ENCODE results near the gene LIN37.
"Not testable (repeated sequence)": the region's sequence is repeated elsewhere in the genome, so short reads cannot be mapped to it uniquely, and the experiment has no call there.

LIN37 gene

DNA sequence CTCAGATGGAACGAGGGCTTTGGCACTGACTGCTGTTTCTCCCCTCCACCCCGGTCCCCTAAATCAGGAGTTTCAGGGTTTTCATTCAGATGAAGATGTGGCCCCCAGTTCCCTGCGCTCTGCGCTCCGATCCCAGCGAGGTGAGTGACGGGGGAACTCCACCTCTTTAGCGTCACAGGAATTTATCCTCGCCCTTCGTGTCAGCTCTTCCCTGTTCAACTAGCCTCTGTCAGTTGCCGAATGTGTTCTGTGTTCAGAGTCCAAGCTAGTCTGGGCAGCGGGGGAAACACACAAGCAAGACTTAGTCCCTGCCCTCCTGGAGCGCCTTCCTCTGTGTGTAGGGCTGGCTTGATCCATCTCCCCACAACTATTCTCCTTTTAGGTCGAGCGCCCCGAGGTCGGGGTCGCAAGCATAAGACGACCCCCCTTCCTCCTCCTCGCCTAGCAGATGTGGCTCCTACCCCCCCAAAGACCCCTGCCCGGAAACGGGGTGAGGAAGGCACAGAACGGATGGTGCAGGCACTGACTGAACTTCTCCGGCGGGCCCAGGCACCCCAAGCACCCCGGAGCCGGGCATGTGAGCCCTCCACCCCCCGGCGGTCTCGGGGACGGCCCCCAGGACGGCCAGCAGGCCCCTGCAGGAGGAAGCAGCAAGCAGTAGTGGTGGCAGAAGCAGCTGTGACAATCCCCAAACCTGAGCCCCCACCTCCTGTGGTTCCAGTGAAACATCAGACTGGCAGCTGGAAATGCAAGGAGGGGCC lies 28.8 kb upstream of the LIN37 start:
- no peak for DNase-seq (ENCODE audit: low read depth in 4 of 4, low spot score in 1 of 4)

DNA sequence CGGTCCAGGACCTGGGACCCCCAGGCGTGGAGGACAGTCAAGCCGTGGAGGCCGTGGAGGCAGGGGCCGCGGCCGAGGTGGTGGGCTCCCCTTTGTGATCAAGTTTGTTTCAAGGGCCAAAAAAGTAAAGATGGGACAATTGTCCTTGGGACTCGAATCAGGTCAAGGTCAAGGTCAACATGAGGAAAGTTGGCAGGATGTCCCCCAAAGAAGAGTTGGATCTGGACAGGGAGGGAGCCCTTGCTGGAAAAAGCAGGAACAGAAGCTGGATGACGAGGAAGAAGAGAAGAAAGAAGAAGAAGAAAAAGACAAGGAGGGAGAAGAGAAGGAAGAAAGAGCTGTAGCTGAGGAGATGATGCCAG lies 28.2 kb upstream of the LIN37 start:
- no peak for DNase-seq (ENCODE audit: low read depth in 4 of 4, low spot score in 1 of 4)

DNA sequence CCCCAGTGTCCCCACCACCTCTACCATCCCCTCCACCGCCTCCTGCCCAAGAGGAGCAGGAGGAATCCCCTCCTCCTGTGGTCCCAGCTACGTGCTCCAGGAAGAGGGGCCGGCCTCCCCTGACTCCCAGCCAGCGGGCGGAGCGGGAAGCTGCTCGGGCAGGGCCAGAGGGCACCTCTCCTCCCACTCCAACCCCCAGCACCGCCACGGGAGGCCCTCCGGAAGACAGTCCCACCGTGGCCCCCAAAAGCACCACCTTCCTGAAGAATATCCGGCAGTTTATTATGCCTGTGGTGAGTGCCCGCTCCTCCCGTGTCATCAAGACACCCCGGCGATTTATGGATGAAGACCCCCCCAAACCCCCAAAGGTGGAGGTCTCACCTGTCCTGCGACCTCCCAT lies 27.7 kb upstream of the LIN37 start:
- no peak for DNase-seq (ENCODE audit: low read depth in 4 of 4, low spot score in 1 of 4)

- no peak for DNase-seq (ENCODE audit: low read depth in 4 of 4, low spot score in 1 of 4)
These were observed 27.0 kb upstream of the LIN37 start for GRCh38 chr19:35721374-35721773.

GRCh38 chr19:35722461-35722860 lies 25.9 kb upstream of the LIN37 start:
- no peak for DNase-seq (ENCODE audit: low read depth in 4 of 4, low spot score in 1 of 4)

- no peak for DNase-seq (ENCODE audit: low read depth in 4 of 4, low spot score in 1 of 4)
These were observed 25.5 kb upstream of the LIN37 start for GRCh38 chr19:35722897-35723296.

DNA sequence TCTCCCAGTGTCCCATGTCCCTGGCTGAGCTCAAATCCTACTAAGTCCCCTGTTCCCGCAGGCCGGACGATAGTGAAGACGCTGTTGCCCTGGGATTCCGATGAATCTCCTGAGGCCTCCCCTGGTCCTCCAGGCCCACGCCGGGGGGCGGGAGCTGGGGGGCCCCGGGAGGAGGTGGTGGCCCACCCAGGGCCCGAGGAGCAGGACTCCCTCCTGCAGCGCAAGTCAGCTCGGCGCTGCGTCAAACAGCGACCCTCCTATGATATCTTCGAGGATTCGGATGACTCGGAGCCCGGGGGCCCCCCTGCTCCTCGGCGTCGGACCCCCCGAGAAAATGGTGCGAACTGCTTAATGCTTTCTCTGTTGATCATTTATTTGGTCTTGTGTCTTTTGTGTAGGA lies 24.7 kb upstream of the LIN37 start:
- DNase-seq (ENCODE audit: low read depth in 4 of 4, low spot score in 1 of 4) = no peak

DNA sequence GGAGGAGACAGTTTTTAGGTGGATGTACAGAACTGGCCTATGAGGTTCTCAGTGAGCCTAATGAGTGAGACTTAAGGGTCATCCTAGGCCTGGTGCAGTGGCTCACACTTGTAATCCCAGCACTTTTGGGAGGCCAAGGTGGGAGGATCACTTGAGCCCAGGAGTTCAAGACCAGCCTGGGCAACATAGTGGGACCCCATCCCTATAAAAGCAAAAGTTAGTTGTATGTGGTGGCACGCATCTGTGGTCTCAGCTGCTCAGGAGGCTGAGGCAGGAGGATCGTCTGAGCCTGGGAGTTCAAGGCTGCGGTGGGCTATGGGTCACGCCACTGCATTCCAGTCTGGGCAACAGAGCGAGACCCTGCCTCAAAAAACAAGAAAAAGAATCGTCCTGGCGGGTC lies 24.2 kb upstream of the LIN37 start:
- DNase-seq (ENCODE audit: low read depth in 4 of 4, low spot score in 1 of 4) = not testable (repeated sequence)

- DNase-seq (ENCODE audit: low read depth in 4 of 4, low spot score in 1 of 4) = no peak
These were observed 23.8 kb upstream of the LIN37 start for GRCh38 chr19:35724560-35724959.

- no peak for DNase-seq (ENCODE audit: low read depth in 4 of 4, low spot score in 1 of 4)
These were observed 23.0 kb upstream of the LIN37 start for GRCh38 chr19:35725216-35725861.

DNA sequence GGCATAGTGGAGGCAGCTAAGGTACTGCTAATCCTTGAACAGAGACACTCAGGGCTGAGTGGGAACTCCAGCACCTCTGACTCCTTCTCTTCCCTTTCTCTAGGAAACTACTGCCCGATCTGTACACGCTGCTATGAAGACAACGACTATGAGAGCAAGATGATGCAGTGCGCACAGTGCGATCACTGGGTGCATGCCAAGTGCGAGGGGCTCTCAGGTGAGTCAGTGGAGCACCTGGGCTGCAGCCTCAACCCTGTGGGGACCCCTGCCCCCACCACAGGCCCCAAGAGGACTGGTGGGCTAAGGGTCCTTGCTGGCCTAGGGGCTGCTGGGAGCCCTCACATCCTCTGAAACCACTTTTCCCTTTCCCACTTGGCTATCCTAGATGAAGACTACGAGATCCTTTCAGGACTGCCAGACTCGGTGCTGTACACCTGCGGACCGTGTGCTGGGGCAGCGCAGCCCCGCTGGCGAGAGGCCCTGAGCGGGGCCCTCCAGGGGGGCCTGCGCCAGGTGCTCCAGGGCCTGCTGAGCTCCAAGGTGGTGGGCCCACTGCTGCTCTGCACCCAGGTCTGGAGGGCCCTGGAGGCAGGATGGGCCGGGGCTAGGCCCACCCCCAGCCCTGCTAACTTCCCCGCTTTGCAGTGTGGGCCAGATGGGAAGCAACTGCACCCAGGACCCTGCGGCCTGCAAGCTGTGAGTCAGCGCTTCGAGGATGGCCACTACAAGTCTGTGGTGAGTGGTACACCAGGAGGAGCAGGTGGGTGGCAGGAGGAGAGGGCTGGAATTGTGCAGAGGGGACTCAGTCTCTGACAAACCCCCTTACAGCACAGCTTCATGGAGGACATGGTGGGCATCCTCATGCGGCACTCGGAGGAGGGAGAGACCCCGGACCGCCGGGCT lies 21.1 kb upstream of the LIN37 start:
- DNase-seq (ENCODE audit: low read depth in 4 of 4, low spot score in 1 of 4) = no peak

GRCh38 chr19:35727956-35728706 lies 20.2 kb upstream of the LIN37 start:
- DNase-seq (ENCODE audit: low read depth in 4 of 4, low spot score in 1 of 4) = no peak

GRCh38 chr19:35729021-35729420 lies 19.4 kb upstream of the LIN37 start:
- DNase-seq (ENCODE audit: low read depth in 4 of 4, low spot score in 1 of 4) = no peak

GRCh38 chr19:35729763-35730162 lies 18.6 kb upstream of the LIN37 start:
- DNase-seq (ENCODE audit: low read depth in 4 of 4, low spot score in 1 of 4) = no peak

DNA sequence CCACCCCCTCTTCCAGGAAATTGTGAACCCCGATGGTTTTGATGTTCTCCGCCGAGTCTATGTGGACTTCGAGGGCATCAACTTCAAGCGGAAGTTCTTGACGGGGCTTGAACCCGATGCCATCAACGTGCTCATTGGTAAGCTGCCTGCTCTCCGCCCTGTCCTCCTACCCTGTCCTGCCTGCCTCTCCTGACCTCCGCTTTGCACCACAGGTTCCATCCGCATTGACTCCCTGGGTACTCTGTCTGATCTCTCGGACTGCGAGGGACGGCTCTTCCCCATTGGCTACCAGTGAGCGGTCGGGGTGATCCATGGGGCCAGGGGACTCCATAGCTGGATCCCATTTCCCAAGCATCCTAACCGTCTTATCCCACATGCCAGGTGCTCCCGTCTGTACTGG lies 18.1 kb upstream of the LIN37 start:
- DNase-seq (ENCODE audit: low read depth in 4 of 4, low spot score in 1 of 4) = no peak

DNA sequence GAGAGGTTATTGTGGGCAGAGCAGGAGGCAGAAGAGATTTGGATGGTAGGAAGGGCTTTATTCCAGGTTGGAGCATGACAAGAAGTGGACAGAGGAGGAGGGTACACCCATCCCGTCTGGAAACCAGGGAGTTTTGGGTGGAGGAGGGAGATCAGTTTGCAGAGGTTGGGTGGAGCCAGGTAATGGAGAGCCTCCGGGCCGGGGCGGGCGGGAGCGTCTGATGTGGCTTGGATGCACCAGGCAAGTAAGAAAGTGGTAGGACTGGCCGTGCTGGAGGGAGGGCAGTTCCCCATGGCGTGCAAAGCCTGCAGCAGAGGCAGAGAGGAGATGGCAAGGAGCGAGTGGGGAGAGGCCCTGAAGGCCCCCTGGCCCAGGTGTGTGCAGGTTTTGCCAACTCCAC lies 17.0 kb upstream of the LIN37 start:
- DNase-seq (ENCODE audit: low read depth in 4 of 4, low spot score in 1 of 4) = no peak

GRCh38 chr19:35731779-35732405 lies 16.5 kb upstream of the LIN37 start:
- DNase-seq (ENCODE audit: low read depth in 4 of 4, low spot score in 1 of 4) = no peak

- no peak for DNase-seq (ENCODE audit: low read depth in 4 of 4, low spot score in 1 of 4)
These were observed 15.7 kb upstream of the LIN37 start for GRCh38 chr19:35732540-35733179.

- DNase-seq (ENCODE audit: low read depth in 4 of 4, low spot score in 1 of 4) = no peak
These were observed 14.9 kb upstream of the LIN37 start for GRCh38 chr19:35733180-35734125.

All from stimulated activated CD4-positive, alpha-beta T cell treated with anti-CD3 and anti-CD28 coated beads, Interleukin-1b, Interleukin-23, amount 100 ng/mL, for 24 hours (primary cell).